Skin epidermis (tissue), 12 donors: Measurements from ENCODE around the gene TMEM191C.
"Not testable (repeated sequence)": the region's sequence is repeated elsewhere in the genome, so short reads cannot be mapped to it uniquely, and the experiment has no call there.

Experiments
- H3K27ac ChIP-seq, 21 experiments: fragments of 200-600 bp; sonication (generic) in 11 of 21; one replicate each; pipeline ENCODE4 v1.5.0; 2020; ENCODE audit warnings: mild to moderate bottlenecking in 3 of 21, inconsistent platforms in 2 of 21, moderate library complexity in 2 of 21
- H3K4me3 ChIP-seq, 7 experiments: fragments of 200-600 bp; sonication (generic) in 2 of 7; one replicate each; pipeline ENCODE4 v1.5.0; 2020; ENCODE audit warnings: inconsistent platforms in 2 of 7, mild to moderate bottlenecking in 2 of 7, moderate library complexity in 1 of 7

Gene TMEM191C

GRCh38 chr22:21468194-21469096, 1.3 kb downstream of the TMEM191C start:
- Histone ChIP-seq H3K4me3 (peak overlapping the region; percentile 2 to 42 (median 25)), H3K27ac (peak overlapping the region in 6 of 21 experiments; percentile 40 to 78 (median 60))

- not testable (repeated sequence) for H3K27ac ChIP-seq, H3K4me3 ChIP-seq
Observed at GRCh38 chr22:21469097-21469994, 2.2 kb downstream of the TMEM191C start.

GRCh38 chr22:21472984-21473383, 5.8 kb downstream of the TMEM191C start:
- not testable (repeated sequence) for H3K4me3 ChIP-seq, H3K27ac ChIP-seq

- H3K27ac ChIP-seq, H3K4me3 ChIP-seq: not testable (repeated sequence)
Observed at GRCh38 chr22:21473664-21474063, 6.5 kb downstream of the TMEM191C start.

GRCh38 chr22:21484039-21484438, 16.9 kb downstream of the TMEM191C start:
- H3K4me3 ChIP-seq, H3K27ac ChIP-seq: not testable (repeated sequence)

- not testable (repeated sequence) for H3K27ac ChIP-seq, H3K4me3 ChIP-seq
Observed at GRCh38 chr22:21487723-21488122, 20.5 kb downstream of the TMEM191C start.

GRCh38 chr22:21489149-21489680, 22.0 kb downstream of the TMEM191C start:
- H3K4me3 ChIP-seq, H3K27ac ChIP-seq: not testable (repeated sequence)

- H3K4me3 ChIP-seq, H3K27ac ChIP-seq: not testable (repeated sequence)
Observed at GRCh38 chr22:21490556-21490955, 23.4 kb downstream of the TMEM191C start.

GRCh38 chr22:21492271-21492670, 25.1 kb downstream of the TMEM191C start:
- not testable (repeated sequence) for H3K27ac ChIP-seq, H3K4me3 ChIP-seq

GRCh38 chr22:21493789-21494782, 26.9 kb downstream of the TMEM191C start:
- not testable (repeated sequence) for H3K27ac ChIP-seq, H3K4me3 ChIP-seq

- not testable (repeated sequence) for H3K4me3 ChIP-seq, H3K27ac ChIP-seq
Observed at GRCh38 chr22:21497984-21498383, 30.8 kb downstream of the TMEM191C start.

GRCh38 chr22:21498489-21498888, 31.3 kb downstream of the TMEM191C start:
- H3K4me3 ChIP-seq, H3K27ac ChIP-seq: not testable (repeated sequence)

GRCh38 chr22:21499623-21500506, 32.7 kb downstream of the TMEM191C start:
- H3K4me3 ChIP-seq, H3K27ac ChIP-seq: not testable (repeated sequence)

GRCh38 chr22:21510397-21510796, 43.2 kb downstream of the TMEM191C start:
- H3K4me3 ChIP-seq, result not testable (repeated sequence)

GRCh38 chr22:21512022-21512421, 44.8 kb downstream of the TMEM191C start:
- H3K4me3 ChIP-seq, H3K27ac ChIP-seq: not testable (repeated sequence)

More at GRCh38 chr22:21510397-21510796, 43.2 kb downstream of the TMEM191C start:
- H3K27ac ChIP-seq, result not testable (repeated sequence)

GRCh38 chr22:21514117-21514516, 46.9 kb downstream of the TMEM191C start:
- H3K27ac ChIP-seq, H3K4me3 ChIP-seq: not testable (repeated sequence)

- H3K4me3 ChIP-seq, H3K27ac ChIP-seq: not testable (repeated sequence)
Observed at GRCh38 chr22:21515234-21515633, 48.0 kb downstream of the TMEM191C start.

- not testable (repeated sequence) for H3K27ac ChIP-seq, H3K4me3 ChIP-seq
Observed at GRCh38 chr22:21516522-21516921, 49.3 kb downstream of the TMEM191C start.
